ENCODE data around the gene FIP1L1. TPM values are rescaled to one million over a fixed set of nuclear protein-coding genes. Genes with fewer than 3 reads are reported as not detected.

Gene FIP1L1
- total and polyA plus RNA-seq, 4 donors = 22.1 to 82.8 (median 32.0) TPM

DNA sequence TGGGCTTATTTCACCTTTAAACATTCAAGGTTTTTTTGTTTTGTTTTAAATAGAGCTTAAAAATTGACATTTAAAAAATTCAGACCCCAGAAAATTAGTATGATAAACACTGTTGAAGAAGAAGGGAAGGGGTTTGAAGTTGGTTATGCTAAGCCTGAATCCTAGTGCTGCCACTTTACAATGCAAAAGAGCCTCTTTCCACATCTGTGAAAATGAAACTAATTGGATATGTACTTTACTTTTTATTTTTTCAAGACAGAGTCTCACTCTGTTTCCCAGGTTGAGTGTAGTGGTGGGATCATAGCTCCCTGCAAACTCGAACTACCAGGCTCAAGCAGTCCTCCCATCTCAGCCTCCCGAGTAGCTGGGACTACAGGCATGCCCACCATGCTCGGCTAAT lies 41.8 kb downstream of the FIP1L1 start:
- Histone ChIP-seq H3K36me3 (ENCODE audit: control insufficient read depth in 4 of 4, insufficient read depth in 4 of 4, low read length in 4 of 4) (peaks cover 1 to 8% (median 3%) of the 10 kb centered on the region in 4 donors), H3K9ac (ENCODE audit: insufficient read depth in 1 of 2, low read length in 2 of 2) (no peak overlapping the region), H3K4me1 (ENCODE audit: control insufficient read depth in 5 of 5, insufficient read depth in 5 of 5, low read length in 5 of 5) (no peaks in the 10 kb centered on the region), H3K27ac (ENCODE audit: low read depth in 1 of 2, low read length in 1 of 2) (no peak overlapping the region), H3K27me3 (ENCODE audit: control insufficient read depth in 3 of 3, insufficient read depth in 3 of 3, low read length in 2 of 3) (no peaks in the 10 kb centered on the region), H3K4me3 (no peak overlapping the region), H3K9me3 (ENCODE audit: control insufficient read depth in 4 of 4, insufficient read depth in 3 of 4, low read length in 3 of 4) (no peaks in the 10 kb centered on the region)
- WGBS, 2 donors = 97 to 99% methylated on average over 3 of the region's 3 CpGs
- DNase-seq = no peak
- TF ChIP-seq, protein P1, sequence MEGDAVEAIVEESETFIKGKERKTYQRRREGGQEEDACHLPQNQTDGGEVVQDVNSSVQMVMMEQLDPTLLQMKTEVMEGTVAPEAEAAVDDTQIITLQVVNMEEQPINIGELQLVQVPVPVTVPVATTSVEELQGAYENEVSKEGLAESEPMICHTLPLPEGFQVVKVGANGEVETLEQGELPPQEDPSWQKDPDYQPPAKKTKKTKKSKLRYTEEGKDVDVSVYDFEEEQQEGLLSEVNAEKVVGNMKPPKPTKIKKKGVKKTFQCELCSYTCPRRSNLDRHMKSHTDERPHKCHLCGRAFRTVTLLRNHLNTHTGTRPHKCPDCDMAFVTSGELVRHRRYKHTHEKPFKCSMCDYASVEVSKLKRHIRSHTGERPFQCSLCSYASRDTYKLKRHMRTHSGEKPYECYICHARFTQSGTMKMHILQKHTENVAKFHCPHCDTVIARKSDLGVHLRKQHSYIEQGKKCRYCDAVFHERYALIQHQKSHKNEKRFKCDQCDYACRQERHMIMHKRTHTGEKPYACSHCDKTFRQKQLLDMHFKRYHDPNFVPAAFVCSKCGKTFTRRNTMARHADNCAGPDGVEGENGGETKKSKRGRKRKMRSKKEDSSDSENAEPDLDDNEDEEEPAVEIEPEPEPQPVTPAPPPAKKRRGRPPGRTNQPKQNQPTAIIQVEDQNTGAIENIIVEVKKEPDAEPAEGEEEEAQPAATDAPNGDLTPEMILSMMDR (IDR thresholded peaks at IDR 0.05; ENCODE audit: control extremely low read depth, extremely low read depth) = no peak
- ATAC-seq (ENCODE audit: insufficient read depth, low FRiP score) = no peak

DNA sequence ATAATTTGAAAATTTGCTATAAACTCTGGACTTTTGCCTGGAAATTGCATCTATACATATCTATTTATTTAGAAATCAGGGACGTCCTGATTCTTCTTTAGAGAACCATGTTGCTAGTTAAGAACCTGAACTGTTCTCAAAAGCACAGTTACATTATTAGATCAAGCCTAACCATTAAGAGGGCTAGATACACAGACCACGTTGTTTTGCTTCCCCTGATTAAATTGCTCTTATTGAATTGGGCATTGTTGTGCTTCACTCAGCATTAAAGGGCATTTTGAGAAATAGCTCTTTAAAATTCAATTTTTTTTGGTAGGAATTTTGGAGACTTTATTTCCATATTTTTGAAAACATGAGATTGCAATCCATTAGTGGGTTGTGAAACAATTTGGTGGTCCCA lies 44.4 kb downstream of the FIP1L1 start:
- no peak overlapping the region for H3K4me3 ChIP-seq
- no peaks in the 10 kb centered on the region for H3K9me3 ChIP-seq (ENCODE audit: control insufficient read depth in 4 of 4, insufficient read depth in 3 of 4, low read length in 3 of 4)
- H3K4me1 ChIP-seq (ENCODE audit: control insufficient read depth in 5 of 5, insufficient read depth in 5 of 5, low read length in 5 of 5) = peaks cover 0 to 6% (median 0%) of the 10 kb centered on the region in 5 donors
- ATAC-seq (ENCODE audit: insufficient read depth, low FRiP score) = no peak
- TF ChIP-seq, protein P1 (IDR thresholded peaks at IDR 0.05; ENCODE audit: control extremely low read depth, extremely low read depth) = no peak
- no peak overlapping the region for H3K9ac ChIP-seq (ENCODE audit: insufficient read depth in 1 of 2, low read length in 2 of 2)
- H3K27ac ChIP-seq (ENCODE audit: low read depth in 1 of 2, low read length in 1 of 2) = no peak overlapping the region
- peaks cover 0 to 7% (median 2%) of the 10 kb centered on the region in 4 donors for H3K36me3 ChIP-seq (ENCODE audit: control insufficient read depth in 4 of 4, insufficient read depth in 4 of 4, low read length in 4 of 4)
- no peaks in the 10 kb centered on the region for H3K27me3 ChIP-seq (ENCODE audit: control insufficient read depth in 3 of 3, insufficient read depth in 3 of 3, low read length in 2 of 3)
- DNase-seq = no peak
- 96% methylated on average over 2 of the region's 2 CpGs for WGBS, 2 donors

DNA sequence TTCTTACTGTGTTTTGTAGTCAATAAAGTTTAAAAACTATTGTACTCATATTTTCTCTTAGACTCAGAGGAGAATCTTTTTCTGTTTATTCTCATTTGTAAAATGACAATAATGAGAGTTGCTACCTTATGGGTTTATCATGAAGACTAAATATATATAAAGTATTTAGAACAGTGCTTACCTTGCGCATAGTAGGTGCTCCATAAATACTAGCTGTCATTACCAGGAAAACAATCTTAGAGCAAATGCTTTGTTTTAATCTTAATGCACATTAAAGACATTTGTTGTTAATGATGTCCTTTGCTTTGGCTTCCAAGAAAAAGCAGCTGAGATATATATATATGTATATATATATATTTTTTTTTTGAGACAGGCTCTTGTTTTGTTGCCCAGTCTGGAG lies 44.9 kb downstream of the FIP1L1 start:
- WGBS, 2 donors = 100% methylated on average over 1 of the region's 1 CpG
- H3K9ac ChIP-seq (ENCODE audit: insufficient read depth in 1 of 2, low read length in 2 of 2) = no peak overlapping the region
- no peaks in the 10 kb centered on the region for H3K9me3 ChIP-seq (ENCODE audit: control insufficient read depth in 4 of 4, insufficient read depth in 3 of 4, low read length in 3 of 4)
- H3K27ac ChIP-seq (ENCODE audit: low read depth in 1 of 2, low read length in 1 of 2) = no peak overlapping the region
- H3K36me3 ChIP-seq (ENCODE audit: control insufficient read depth in 4 of 4, insufficient read depth in 4 of 4, low read length in 4 of 4) = peaks cover 1 to 7% (median 4%) of the 10 kb centered on the region in 4 donors
- H3K27me3 ChIP-seq (ENCODE audit: control insufficient read depth in 3 of 3, insufficient read depth in 3 of 3, low read length in 2 of 3) = no peaks in the 10 kb centered on the region
- no peak overlapping the region for H3K4me3 ChIP-seq
- no peak for ATAC-seq (ENCODE audit: insufficient read depth, low FRiP score)
- peaks cover 0 to 6% (median 0%) of the 10 kb centered on the region in 5 donors for H3K4me1 ChIP-seq (ENCODE audit: control insufficient read depth in 5 of 5, insufficient read depth in 5 of 5, low read length in 5 of 5)
- no peak for DNase-seq
- TF ChIP-seq, protein P1 (IDR thresholded peaks at IDR 0.05; ENCODE audit: control extremely low read depth, extremely low read depth) = no peak

DNA sequence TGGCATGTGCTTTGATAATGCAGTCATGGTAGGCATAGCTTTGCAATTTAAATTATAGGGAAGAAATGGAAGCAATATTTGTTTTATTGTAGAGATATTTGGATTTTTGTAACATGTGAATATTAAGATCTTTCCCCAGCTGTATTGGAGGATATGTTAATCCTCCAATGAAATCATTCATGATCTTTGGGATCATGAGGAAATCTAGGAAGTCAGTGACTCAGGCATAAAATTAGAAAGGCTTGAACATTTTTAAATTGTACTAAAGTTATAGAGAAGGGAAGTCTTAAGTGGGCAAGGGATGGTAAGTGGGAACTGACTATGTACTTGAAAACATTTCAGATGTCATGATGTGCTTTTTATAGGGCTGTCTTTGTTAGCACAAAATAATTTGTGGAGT lies 46.8 kb downstream of the FIP1L1 start:
- H3K4me3 ChIP-seq = no peak overlapping the region
- peaks cover 0 to 6% (median 0%) of the 10 kb centered on the region in 5 donors for H3K4me1 ChIP-seq (ENCODE audit: control insufficient read depth in 5 of 5, insufficient read depth in 5 of 5, low read length in 5 of 5)
- no peak for ATAC-seq (ENCODE audit: insufficient read depth, low FRiP score)
- H3K36me3 ChIP-seq (ENCODE audit: control insufficient read depth in 4 of 4, insufficient read depth in 4 of 4, low read length in 4 of 4) = peaks cover 4 to 14% (median 7%) of the 10 kb centered on the region in 4 donors
- no peak for DNase-seq
- no peaks in the 10 kb centered on the region for H3K9me3 ChIP-seq (ENCODE audit: control insufficient read depth in 4 of 4, insufficient read depth in 3 of 4, low read length in 3 of 4)
- no peaks in the 10 kb centered on the region for H3K27me3 ChIP-seq (ENCODE audit: control insufficient read depth in 3 of 3, insufficient read depth in 3 of 3, low read length in 2 of 3)
- no peak overlapping the region for H3K9ac ChIP-seq (ENCODE audit: insufficient read depth in 1 of 2, low read length in 2 of 2)
- no peak overlapping the region for H3K27ac ChIP-seq (ENCODE audit: low read depth in 1 of 2, low read length in 1 of 2)
- TF ChIP-seq, protein P1 (IDR thresholded peaks at IDR 0.05; ENCODE audit: control extremely low read depth, extremely low read depth) = no peak

Data from lung (tissue), 12 donors.